Common myeloid progenitor, CD34-positive (primary cell): Measurements from ENCODE around the gene SMURF1.

Source experiments
- CTCF ChIA-PET: fragments of 350-600 bp; sonication (Branson Sonifier 250); formaldehyde crosslinking; loops from one replicate; lab custom pipeline; 2021; ENCODE audit warnings: antibody characterized with exemption; lab: Charles Lee
- POLR2A ChIA-PET: fragments of 350-600 bp; sonication (Branson Sonifier 250); formaldehyde crosslinking; loops from one replicate; lab custom pipeline; 2021; ENCODE audit warnings: antibody characterized with exemption; lab: Charles Lee
- DNase-seq, 3 donors: peaks; one replicate each; pipeline versions ENCODE4 v3.0.0 to v3.0.0-alpha.2; 2013
- H3K27ac ChIP-seq, 2 experiments: 1 replicate in 1 of 2; 2 replicates in 1 of 2; pipeline ENCODE4 v1.7.0; 2013; ENCODE audit warnings: inconsistent platforms in 2 of 2, low read length in 2 of 2, mild to moderate bottlenecking in 2 of 2, low read depth in 1 of 2, moderate library complexity in 1 of 2; ENCODE audit not compliant: severe bottlenecking in 2 of 2, insufficient read depth in 1 of 2, poor library complexity in 1 of 2
- H3K27me3 ChIP-seq, 5 experiments: replicated peaks in 2 of 5; 1 replicate in 3 of 5; 2 replicates in 2 of 5; pipeline versions ENCODE4 v1.6.1 to v1.7.0; 2013; ENCODE audit warnings: low read length in 4 of 5, mild to moderate bottlenecking in 2 of 5, moderate library complexity in 2 of 5, inconsistent platforms in 1 of 5; ENCODE audit not compliant: insufficient read depth in 5 of 5, control insufficient read depth in 4 of 5
- H3K36me3 ChIP-seq, 4 experiments: 1 replicate in 2 of 4; 2 replicates in 2 of 4; pipeline versions ENCODE4 v1.6.1 to v1.7.0; 2013; ENCODE audit warnings: low read length in 3 of 4, control low read depth in 1 of 4, mild to moderate bottlenecking in 1 of 4; ENCODE audit not compliant: control insufficient read depth in 4 of 4, insufficient read depth in 4 of 4
- H3K4me1 ChIP-seq, 4 experiments: 1 replicate in 3 of 4; 2 replicates in 1 of 4; pipeline versions ENCODE4 v1.6.1 to v1.7.1; 2013; ENCODE audit warnings: low read length in 3 of 4, mild to moderate bottlenecking in 3 of 4, control low read depth in 1 of 4, inconsistent platforms in 1 of 4, moderate library complexity in 1 of 4; ENCODE audit not compliant: control insufficient read depth in 4 of 4, insufficient read depth in 4 of 4; ENCODE audit errors: control extremely low read depth in 1 of 4
- H3K4me3 ChIP-seq, 7 experiments: 1 replicate in 4 of 7; 2 replicates in 3 of 7; pipeline versions ENCODE4 v1.5.1 to v1.7.0; 2013; ENCODE audit warnings: mild to moderate bottlenecking in 7 of 7, low read length in 6 of 7, moderate library complexity in 6 of 7, inconsistent platforms in 2 of 7, low read depth in 2 of 7, control low read depth in 1 of 7; ENCODE audit not compliant: insufficient read depth in 4 of 7, control insufficient read depth in 1 of 7; ENCODE audit errors: extremely low read depth in 1 of 7
- H3K9me3 ChIP-seq, 5 experiments: 1 replicate in 4 of 5; 2 replicates in 1 of 5; pipeline versions ENCODE4 v1.6.1 to v1.7.1; 2013; ENCODE audit warnings: low read length in 4 of 5, mild to moderate bottlenecking in 2 of 5, inconsistent platforms in 1 of 5, low read depth in 1 of 5, moderate library complexity in 1 of 5; ENCODE audit not compliant: control insufficient read depth in 4 of 5, insufficient read depth in 2 of 5; ENCODE audit errors: control extremely low read depth in 1 of 5
- WGBS: methylation state at CpG from one replicate; pipeline ENCODE4 v1.1.5; 2013; ENCODE audit not compliant: insufficient coverage; 5-methylcytosine and 5-hydroxymethylcytosine counted together

Gene SMURF1

DNA sequence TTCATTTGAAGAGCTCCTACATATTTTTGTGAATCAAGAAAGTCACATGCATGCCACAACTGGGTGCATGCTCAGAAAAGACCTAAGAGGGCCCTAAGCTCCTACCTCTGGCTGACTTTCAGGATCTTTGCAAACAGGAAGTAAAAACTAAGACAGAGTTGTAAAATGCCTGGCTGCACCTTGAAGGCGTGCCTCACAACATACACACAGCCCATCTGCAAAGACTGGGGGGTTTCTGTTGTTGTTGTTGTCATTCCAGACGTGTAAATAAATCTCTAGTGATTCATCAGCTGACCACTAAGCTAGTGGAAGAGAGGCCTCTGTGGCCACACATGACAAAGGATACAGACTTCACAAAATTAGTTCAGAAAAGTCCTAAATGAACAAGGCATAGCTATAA, 31.8 kb downstream of the SMURF1 start:
- ChIA-PET CTCF (interaction anchor here (1.2 to 1.3 kb wide), 2 partner anchors 9 to 15 kb away, joined by 3 to 4 read pairs; no protein-coding TSS in a partner anchor), POLR2A (interaction anchor here (0.6 kb wide), 1 partner anchor 361 kb away, joined by 3 read pairs; no protein-coding TSS in a partner anchor)
- Histone ChIP-seq H3K9me3 (peaks cover 0 to 9% (median 0%) of the 10 kb centered on the region in 5 experiments), H3K4me3 (no peak overlapping the region), H3K4me1 (peaks cover 6 to 30% (median 11%) of the 10 kb centered on the region in 4 experiments), H3K27me3 (no peaks in the 10 kb centered on the region), H3K36me3 (peaks cover 0 to 6% (median under 1%) of the 10 kb centered on the region in 4 experiments), H3K27ac (no peak overlapping the region)
- no peak for DNase-seq
- no CpG with 5 or more reads among the region's 2 CpGs for WGBS

DNA sequence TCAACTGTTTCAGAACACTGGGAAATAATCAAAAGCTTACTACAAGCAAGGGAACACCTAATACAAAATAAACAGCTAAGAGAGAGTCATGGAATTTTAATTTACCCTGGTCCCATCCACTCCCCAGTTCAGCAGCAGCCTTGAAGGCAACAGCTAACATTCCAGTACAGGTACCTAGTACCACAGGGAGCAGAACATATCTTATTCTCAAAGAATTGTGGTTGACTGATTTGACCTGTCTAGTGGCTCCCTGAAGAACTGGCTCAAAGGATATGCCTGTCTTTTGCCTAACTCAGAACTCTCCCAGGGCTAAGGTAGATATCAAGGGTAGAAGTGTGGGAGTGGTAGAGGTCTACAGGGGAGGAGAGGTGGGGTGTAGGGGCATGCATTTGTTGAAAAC, 32.3 kb downstream of the SMURF1 start:
- Histone ChIP-seq H3K4me3 (no peak overlapping the region), H3K27me3 (no peaks in the 10 kb centered on the region), H3K36me3 (peaks cover 0 to 6% (median under 1%) of the 10 kb centered on the region in 4 experiments), H3K9me3 (peaks cover 0 to 9% (median 0%) of the 10 kb centered on the region in 5 experiments), H3K27ac (no peak overlapping the region), H3K4me1 (peaks cover 6 to 30% (median 11%) of the 10 kb centered on the region in 4 experiments)
- ChIA-PET POLR2A (no interaction called here), CTCF (interaction anchor here (1.1 to 1.3 kb wide), 3 partner anchors 10 to 16 kb away, joined by 3 to 4 read pairs (median 3); no protein-coding TSS in a partner anchor)
- DNase-seq, result no peak

DNA sequence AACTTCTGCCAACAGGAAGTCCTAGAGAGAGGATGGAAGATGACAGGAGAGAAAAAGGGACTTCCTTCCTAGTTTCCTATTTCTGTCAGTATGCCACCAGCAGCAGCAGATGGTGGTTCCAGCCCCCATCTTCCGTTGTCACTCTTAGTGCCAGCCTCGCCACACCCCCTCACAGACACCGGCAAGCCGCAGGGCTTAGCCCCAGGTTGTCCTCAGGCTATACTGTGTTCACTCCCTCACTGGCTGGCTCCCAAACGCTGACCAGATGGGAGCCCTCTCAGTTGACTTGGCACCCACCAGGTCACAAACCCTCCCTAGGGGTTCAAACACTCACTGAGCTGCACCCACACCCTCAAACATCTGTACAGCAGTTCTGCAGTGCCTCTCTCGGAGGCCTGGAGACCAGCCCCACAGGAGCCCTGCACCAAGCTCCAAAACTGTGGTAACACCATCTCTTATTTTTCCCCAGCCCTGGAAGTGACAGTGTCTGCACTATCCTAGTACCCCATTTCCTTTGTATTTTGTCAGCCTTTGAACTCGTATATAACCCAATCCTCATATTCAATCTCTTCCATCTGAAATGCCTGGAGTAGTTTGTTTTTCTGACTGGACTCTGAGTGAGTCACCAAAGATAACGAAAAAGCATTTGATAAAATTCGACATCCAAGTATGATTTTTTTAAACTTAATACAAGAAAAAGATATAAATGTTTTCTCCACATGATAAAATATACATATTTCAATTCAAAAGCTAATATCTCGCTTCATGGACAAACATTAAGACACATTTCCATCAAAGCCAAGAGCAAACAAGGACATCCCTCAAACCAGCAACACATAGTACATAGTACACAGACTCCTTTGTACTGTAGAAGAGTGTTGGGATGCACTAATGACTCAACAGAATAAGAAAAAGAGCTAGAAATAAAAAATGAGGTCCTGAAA, 34.5 kb downstream of the SMURF1 start:
- Histone ChIP-seq H3K27ac (no peak overlapping the region), H3K9me3 (peaks cover 0 to 7% (median 0%) of the 10 kb centered on the region in 5 experiments), H3K36me3 (peaks cover 0 to 6% (median under 1%) of the 10 kb centered on the region in 4 experiments), H3K4me1 (peaks cover 6 to 30% (median 11%) of the 10 kb centered on the region in 4 experiments), H3K4me3 (peak overlapping the region in 1 of 7 experiments; percentile 29), H3K27me3 (no peaks in the 10 kb centered on the region)
- ChIA-PET CTCF (interaction anchor here (0.9 to 1.6 kb wide), 2 partner anchors 15 to 20 kb away, joined by 3 read pairs; no protein-coding TSS in a partner anchor), POLR2A (no interaction called here)
- 0% methylated on average over 5 of the region's 10 CpGs for WGBS
- peak in 2 of 3 donors; percentile 53 to 64 for DNase-seq

DNA sequence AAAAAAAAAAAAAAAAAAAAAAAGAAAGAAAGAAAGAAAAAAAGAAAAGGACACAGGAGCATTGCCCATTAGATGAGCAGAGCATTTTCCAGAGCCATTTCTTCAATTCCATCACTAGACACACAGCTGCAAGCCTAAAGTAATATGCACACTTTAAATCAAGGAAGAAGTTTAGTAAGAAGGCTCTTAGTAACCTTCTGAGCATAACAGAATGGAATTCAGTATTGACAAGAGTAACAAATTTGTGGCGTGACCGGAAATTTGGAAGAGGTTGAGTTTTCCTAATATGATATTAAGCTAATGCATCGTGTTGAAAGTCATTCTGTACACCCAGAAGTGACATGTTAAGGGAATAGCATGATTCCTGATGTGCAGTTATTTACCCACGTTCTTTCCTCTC, 35.3 kb downstream of the SMURF1 start:
- no peak for DNase-seq
- H3K4me3 ChIP-seq, result no peak overlapping the region
- CTCF ChIA-PET, result interaction anchor here (1.6 kb wide), 1 partner anchor 20 kb away, joined by 3 read pairs; no protein-coding TSS in a partner anchor
- H3K4me1 ChIP-seq, result peaks cover 6 to 30% (median 11%) of the 10 kb centered on the region in 4 experiments
- WGBS, result 87% methylated on average over 2 of the region's 4 CpGs
- peaks cover 0 to 6% (median under 1%) of the 10 kb centered on the region in 4 experiments for H3K36me3 ChIP-seq
- peaks cover 0 to 3% (median 0%) of the 10 kb centered on the region in 5 experiments for H3K9me3 ChIP-seq
- POLR2A ChIA-PET, result no interaction called here
- no peak overlapping the region for H3K27ac ChIP-seq
- H3K27me3 ChIP-seq, result no peaks in the 10 kb centered on the region

DNA sequence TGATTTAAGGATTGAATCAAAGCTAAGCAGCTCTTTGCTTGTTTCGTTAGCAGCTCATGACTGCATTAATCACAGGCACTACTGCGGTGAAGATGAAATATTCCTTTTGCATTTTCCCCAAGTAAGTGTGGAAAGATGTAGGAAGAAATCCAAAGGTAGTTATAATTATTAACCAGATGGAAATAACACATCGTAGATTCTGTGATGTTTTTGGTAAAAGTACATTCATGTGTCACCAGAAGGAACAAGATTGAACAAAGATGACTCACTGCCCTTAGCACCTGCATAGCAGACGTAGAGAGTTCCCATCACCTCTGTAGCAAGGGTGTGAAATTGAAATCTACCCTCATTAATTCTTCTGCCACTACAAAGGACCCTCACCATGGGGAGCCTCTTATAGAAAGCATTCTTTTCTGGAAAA, 37.1 kb downstream of the SMURF1 start:
- no peaks in the 10 kb centered on the region for H3K9me3 ChIP-seq
- H3K27ac ChIP-seq, result no peak overlapping the region
- peaks cover 0 to under 1% (median 0%) of the 10 kb centered on the region in 4 experiments for H3K36me3 ChIP-seq
- peaks cover 2 to 23% (median 11%) of the 10 kb centered on the region in 4 experiments for H3K4me1 ChIP-seq
- H3K27me3 ChIP-seq, result no peaks in the 10 kb centered on the region
- DNase-seq, result no peak
- H3K4me3 ChIP-seq, result no peak overlapping the region
- POLR2A ChIA-PET, result no interaction called here
- CTCF ChIA-PET, result no interaction called here
- no CpG with 5 or more reads among the region's 4 CpGs for WGBS

DNA sequence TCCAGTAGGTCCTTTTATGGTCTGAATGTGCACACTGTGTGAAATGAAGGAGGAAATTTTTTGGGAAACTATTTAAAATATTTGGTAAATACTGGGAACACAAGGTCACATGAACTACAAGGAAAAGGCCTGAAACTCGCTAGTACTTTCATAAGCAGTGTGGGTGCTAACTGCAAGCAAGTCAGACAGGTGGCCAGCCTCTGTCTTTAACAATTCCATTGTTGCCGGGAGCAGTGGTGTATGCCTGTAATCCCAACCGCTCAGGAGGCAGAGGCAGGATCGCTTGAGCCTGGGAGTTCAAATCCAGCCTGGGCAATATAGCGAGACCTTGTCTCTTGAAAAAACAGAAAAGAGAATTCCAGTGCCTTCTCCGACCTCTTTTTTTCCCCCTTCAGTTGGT, 37.5 kb downstream of the SMURF1 start:
- no peak for DNase-seq
- no peaks in the 10 kb centered on the region for H3K27me3 ChIP-seq
- 100% methylated on average over 6 of the region's 6 CpGs for WGBS
- no peak overlapping the region for H3K4me3 ChIP-seq
- ChIA-PET CTCF (no interaction called here), POLR2A (no interaction called here)
- peaks cover 2 to 19% (median 11%) of the 10 kb centered on the region in 4 experiments for H3K4me1 ChIP-seq
- H3K9me3 ChIP-seq, result no peaks in the 10 kb centered on the region
- no peaks in the 10 kb centered on the region for H3K36me3 ChIP-seq
- no peak overlapping the region for H3K27ac ChIP-seq
